ENCODE data around the gene CCM2L.

The CCM2L gene

DNA sequence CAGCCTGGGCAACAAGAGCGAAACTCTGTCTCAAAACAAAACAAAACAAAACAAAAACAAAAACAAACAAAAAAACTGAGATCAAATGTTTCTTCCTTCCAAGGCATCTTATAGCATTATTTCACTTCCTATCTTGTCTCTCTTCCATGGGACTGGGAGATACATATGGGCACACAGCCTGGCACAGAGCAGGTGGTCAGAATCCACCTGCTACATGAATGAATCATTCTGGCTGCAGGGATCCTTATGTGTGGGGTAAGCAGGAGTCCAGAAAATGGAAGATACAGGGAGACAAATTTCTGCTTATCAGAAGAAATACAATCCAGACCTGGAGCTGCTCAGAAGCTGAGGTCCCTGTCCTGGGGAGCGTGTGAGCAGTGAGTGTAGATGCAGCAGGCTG, 18.2 kb upstream of the CCM2L start:
- Histone ChIP-seq H3K27ac (no peak overlapping the region), H3K4me3 (no peak overlapping the region)
- no peak for DNase-seq (ENCODE audit: low spot score)
- TF ChIP-seq, protein P1, sequence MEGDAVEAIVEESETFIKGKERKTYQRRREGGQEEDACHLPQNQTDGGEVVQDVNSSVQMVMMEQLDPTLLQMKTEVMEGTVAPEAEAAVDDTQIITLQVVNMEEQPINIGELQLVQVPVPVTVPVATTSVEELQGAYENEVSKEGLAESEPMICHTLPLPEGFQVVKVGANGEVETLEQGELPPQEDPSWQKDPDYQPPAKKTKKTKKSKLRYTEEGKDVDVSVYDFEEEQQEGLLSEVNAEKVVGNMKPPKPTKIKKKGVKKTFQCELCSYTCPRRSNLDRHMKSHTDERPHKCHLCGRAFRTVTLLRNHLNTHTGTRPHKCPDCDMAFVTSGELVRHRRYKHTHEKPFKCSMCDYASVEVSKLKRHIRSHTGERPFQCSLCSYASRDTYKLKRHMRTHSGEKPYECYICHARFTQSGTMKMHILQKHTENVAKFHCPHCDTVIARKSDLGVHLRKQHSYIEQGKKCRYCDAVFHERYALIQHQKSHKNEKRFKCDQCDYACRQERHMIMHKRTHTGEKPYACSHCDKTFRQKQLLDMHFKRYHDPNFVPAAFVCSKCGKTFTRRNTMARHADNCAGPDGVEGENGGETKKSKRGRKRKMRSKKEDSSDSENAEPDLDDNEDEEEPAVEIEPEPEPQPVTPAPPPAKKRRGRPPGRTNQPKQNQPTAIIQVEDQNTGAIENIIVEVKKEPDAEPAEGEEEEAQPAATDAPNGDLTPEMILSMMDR (IDR thresholded peaks at IDR 0.05): no peak

DNA sequence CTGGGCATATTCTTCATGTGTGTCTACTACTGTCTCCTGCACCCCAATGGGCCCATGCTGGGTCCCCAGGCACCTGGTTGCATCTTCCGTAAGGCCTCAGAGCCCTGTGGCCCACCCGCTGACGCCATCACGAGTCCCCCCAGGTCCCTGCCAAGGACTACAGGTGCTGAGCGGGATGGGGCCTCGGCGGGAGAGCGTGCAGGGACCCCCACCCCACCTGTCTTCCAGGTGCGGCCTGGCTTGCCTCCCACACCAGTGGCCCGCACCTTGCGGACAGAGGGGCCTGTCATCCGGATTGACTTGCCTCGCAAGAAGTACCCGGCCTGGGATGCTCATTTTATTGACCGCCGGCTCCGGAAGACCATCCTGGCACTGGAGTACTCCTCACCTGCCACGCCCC, 13.2 kb upstream of the CCM2L start:
- TF ChIP-seq, protein P1 (IDR thresholded peaks at IDR 0.05): no peak
- H3K27ac ChIP-seq: no peak overlapping the region
- no peak overlapping the region for H3K4me3 ChIP-seq
- no peak for DNase-seq (ENCODE audit: low spot score)

DNA sequence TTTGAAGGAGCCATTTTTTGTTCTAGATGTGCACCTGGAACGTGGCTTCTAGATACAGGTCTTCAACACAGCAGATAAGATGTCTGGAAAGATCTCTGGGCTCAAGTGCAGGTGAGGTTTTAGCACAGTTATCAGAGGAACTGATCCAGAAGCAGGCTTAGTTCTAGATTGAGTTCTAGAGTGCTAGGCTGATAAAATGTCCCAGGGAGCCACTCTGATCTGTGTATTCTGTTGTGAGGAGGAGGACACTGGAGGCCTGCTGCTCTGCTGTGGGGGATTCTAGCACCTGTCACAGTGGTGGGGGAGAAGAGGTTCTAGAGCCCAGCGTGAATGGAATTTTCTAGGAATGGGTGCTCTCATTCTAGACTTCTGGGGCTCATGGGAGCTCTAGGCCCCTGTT, 12.0 kb upstream of the CCM2L start:
- Histone ChIP-seq H3K4me3 (no peak overlapping the region), H3K27ac (no peak overlapping the region)
- TF ChIP-seq, protein P1 (IDR thresholded peaks at IDR 0.05): no peak
- DNase-seq (ENCODE audit: low spot score): no peak

DNA sequence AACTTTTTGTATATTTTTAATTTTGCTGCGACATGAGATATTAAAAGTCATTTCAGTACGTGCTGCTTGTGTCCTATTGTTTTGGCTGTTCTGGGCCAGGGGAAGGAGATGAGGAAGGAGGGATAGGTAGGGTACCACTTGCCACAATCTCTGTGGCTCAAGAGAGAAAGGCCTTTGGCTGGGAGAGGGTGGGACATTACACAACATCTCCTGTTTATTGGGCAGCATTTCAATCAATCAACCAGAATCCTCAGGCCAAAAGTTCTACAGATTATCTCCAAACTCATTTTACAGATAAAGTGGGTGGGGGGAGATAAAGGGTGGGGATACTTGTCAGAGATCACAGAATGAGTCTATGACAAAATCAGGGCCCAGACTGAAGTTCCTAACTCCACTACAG, 6.9 kb upstream of the CCM2L start:
- TF ChIP-seq, protein P1 (IDR thresholded peaks at IDR 0.05): no peak
- H3K27ac ChIP-seq: no peak overlapping the region
- H3K4me3 ChIP-seq: no peak overlapping the region
- DNase-seq (ENCODE audit: low spot score): no peak

DNA sequence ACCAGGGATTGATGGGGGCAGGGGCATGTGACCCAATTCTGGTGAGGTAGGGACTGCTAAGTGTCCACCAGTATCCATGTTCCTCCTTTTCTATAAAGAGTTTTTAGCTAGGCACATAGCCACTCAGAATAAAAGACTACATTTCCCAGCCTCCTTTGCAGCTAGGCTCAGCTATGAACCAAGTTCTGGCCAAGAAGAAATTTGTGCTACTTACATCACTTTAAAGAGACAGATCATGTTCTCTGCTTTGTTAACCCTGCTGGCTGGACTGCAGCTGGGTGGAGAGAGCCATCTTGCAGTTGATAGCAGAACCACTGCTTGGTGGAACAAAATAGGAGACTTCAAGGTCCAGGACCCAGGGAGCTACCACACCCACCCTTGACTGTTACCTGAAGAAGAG, 5.3 kb upstream of the CCM2L start:
- Histone ChIP-seq H3K4me3 (no peak overlapping the region), H3K27ac (no peak overlapping the region)
- TF ChIP-seq, protein P1 (IDR thresholded peaks at IDR 0.05): no peak
- no peak for DNase-seq (ENCODE audit: low spot score)

DNA sequence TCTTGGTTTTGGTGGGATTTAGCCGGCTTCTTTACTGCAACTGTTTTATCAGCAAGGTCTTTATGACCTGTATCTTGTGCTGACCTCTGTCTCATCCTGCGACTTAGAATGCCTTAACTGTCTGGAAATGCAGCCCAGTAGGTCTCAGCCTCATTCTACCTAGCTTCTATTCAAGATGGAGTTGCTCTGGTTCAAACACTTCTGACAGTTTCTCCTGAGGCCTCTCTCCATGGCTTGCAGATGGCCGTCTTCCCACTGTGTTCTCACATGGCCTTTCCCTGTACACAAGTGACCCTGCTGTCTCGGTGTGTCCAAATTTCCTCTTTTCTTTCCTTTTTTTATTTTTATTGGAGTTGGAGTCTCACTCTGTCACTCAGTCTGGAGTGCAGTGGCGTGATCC, 4.2 kb upstream of the CCM2L start:
- Histone ChIP-seq H3K27ac (no peak overlapping the region), H3K4me3 (no peak overlapping the region)
- no peak for DNase-seq (ENCODE audit: low spot score)
- TF ChIP-seq, protein P1 (IDR thresholded peaks at IDR 0.05): no peak

DNA sequence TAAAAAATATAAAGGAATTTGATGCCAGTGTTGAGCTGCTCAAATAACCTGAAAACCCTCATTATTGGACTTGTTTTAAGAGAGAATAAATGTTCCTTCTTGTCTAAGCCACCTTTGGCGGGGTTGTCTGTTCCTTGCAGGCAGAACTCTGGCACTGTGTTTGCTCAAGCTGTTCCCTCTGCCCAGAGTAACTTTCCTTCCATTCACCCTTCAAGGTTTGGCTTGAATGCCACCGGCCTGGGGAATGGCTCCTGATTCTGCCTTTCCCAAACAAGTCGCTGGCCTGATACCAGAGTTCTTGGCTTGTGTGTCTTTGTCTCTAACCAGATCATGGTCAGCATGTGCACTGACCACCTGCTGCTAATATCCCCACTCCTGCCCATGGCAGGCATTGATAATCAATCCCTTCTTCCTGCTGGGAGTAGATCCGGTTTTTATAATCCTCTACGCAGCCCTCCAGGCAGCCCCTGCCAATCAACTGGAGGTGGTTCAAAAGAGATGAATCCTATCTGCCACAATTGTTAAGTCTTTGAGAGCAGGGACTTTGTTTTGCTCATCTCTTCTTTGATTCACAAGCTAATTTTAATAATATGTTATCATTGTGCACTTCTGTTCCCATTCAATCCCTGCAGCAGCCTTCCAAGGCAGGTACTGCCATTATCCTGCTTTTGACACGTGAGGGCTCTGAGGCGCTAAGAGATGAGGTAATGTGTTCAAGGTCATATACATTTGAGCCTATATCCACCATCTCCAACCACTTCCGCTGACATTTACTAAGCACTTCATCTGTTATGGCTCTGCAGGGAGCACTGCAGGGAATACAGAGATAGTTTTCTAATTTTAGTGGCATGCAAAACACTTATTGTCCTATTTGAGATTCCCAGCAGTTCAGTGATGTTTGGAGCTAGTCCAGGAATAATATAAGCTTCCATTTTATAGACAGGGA, 3.1 kb upstream of the CCM2L start:
- H3K27ac ChIP-seq: no peak overlapping the region
- no peak for DNase-seq (ENCODE audit: low spot score)
- no peak overlapping the region for H3K4me3 ChIP-seq
- TF ChIP-seq, protein P1 (IDR thresholded peaks at IDR 0.05): no peak

All from coronary artery (tissue), 2 donors.